Esophagus squamous epithelium (tissue), 5 donors: ENCODE data around the gene CYP2A6. TPM values are rescaled to one million over a fixed set of nuclear protein-coding genes. Genes with fewer than 3 reads are reported as not detected.

ENCODE experiments used
- DNase-seq: peaks from one replicate; lab custom pipeline; 2025; lab: John Stamatoyannopoulos, UW
- H3K27ac ChIP-seq, 4 donors: fragments of 200-600 bp; sonication (generic); one replicate each; pipeline ENCODE4 v1.5.1; 2016 to 2019; ENCODE audit warnings: mild to moderate bottlenecking in 1 of 4
- H3K27me3 ChIP-seq, 4 donors: fragments of 200-600 bp; sonication (generic); 1 replicate in 3 of 4; 2 replicates in 1 of 4; pipeline versions ENCODE4 v1.5.1 to v1.6.0; 2017 to 2021; ENCODE audit warnings: antibody characterized with exemption in 1 of 4
- H3K36me3 ChIP-seq, 3 donors: fragments of 200-600 bp; sonication (generic); one replicate each; pipeline ENCODE4 v1.5.1; 2016 to 2019
- H3K4me1 ChIP-seq, 3 donors: fragments of 200-600 bp; sonication (generic); one replicate each; pipeline ENCODE4 v1.5.1; 2017 to 2019
- H3K4me3 ChIP-seq, 4 donors: fragments of 200-600 bp; sonication (generic); 1 replicate in 3 of 4; 2 replicates in 1 of 4; pipeline ENCODE4 v1.5.1; 2016 to 2019; ENCODE audit warnings: mild to moderate bottlenecking in 2 of 4, moderate library complexity in 1 of 4
- H3K9me3 ChIP-seq, 3 donors: fragments of 200-600 bp; sonication (generic); one replicate each; pipeline ENCODE4 v1.5.1; 2016 to 2019
- CTCF ChIP-seq, 6 experiments: fragments of 450-650 bp in 4 of 6; fragments of 200-600 bp in 2 of 6; sonication (generic) in 2 of 6; IDR thresholded peaks; one replicate each; pipeline ENCODE4 v1.5.1; 2016 to 2019; ENCODE audit warnings: antibody characterized with exemption in 6 of 6, mild to moderate bottlenecking in 4 of 6, moderate library complexity in 4 of 6
- POLR2A ChIP-seq, 4 donors: fragments of 450-650 bp; IDR thresholded peaks; one replicate each; pipeline ENCODE4 v1.6.1; 2017; ENCODE audit warnings: antibody characterized with exemption in 4 of 4, mild to moderate bottlenecking in 4 of 4, moderate library complexity in 3 of 4
- WGBS, 2 donors: methylation state at CpG; one replicate each; pipeline ENCODE4 v1.1.5; 2018; 5-methylcytosine and 5-hydroxymethylcytosine counted together
- intact Hi-C: fragments of 100-400 bp; cut with DNase I; formaldehyde crosslinking; loops from one replicate; pipeline ENCODE4 v1.15.0; 2022
- total RNA-seq, 4 donors: library from RNA; depleted of rRNA; stranded (reverse); fragments of >200 nt; gene quantifications; one replicate each; pipeline ENCODE4 v1.1.0, GENCODE V29; 2016
- donor health status: DM: yes; HTN: yes; CAD: no.

CYP2A6 gene
- total RNA-seq, 4 donors from 2014 or later = not detected

GRCh38 chr19:40806423-40807146 lies 43.7 kb downstream of the CYP2A6 start:
- peak overlapping the region in 2 of 4 donors; percentile 14 to 42 for H3K4me3 ChIP-seq
- peak overlapping the region; percentile 55 to 98 (median 86) for H3K27ac ChIP-seq
- peaks cover 69 to 97% (median 85%) of the 10 kb centered on the region in 3 donors for H3K4me1 ChIP-seq
- 32% methylated on average over 19 to 25 of the region's 26 CpGs for WGBS, 2 donors
- H3K9me3 ChIP-seq = no peaks in the 10 kb centered on the region
- peak; percentile 38 for DNase-seq
- peaks cover 0 to 48% (median 6%) of the 10 kb centered on the region in 3 donors for H3K36me3 ChIP-seq
- intact Hi-C loops = no loop called here
- no peak for TF ChIP-seq POLR2A (IDR thresholded peaks at IDR 0.05)
- TF ChIP-seq CTCF (IDR thresholded peaks at IDR 0.05) = peak; percentile 78 to 90 (median 82)
- no peaks in the 10 kb centered on the region for H3K27me3 ChIP-seq

GRCh38 chr19:40805258-40805868 lies 44.9 kb downstream of the CYP2A6 start:
- TF ChIP-seq POLR2A (IDR thresholded peaks at IDR 0.05) (no peak), CTCF (IDR thresholded peaks at IDR 0.05) (no peak)
- Histone ChIP-seq H3K9me3 (no peaks in the 10 kb centered on the region), H3K36me3 (peaks cover 9 to 58% (median 16%) of the 10 kb centered on the region in 3 donors), H3K27ac (peak overlapping the region; percentile 55 to 98 (median 86)), H3K4me1 (peaks cover 78 to 100% (median 91%) of the 10 kb centered on the region in 3 donors), H3K27me3 (no peaks in the 10 kb centered on the region), H3K4me3 (no peak overlapping the region)
- WGBS, 2 donors = 0 to 63% methylated on average over 1 to 2 of the region's 2 CpGs
- DNase-seq = no peak
- intact Hi-C loops = no loop called here

GRCh38 chr19:40804783-40805242 lies 45.4 kb downstream of the CYP2A6 start:
- Histone ChIP-seq H3K27me3 (no peaks in the 10 kb centered on the region), H3K4me3 (peak overlapping the region in 1 of 4 donors; percentile 55), H3K36me3 (peaks cover 10 to 60% (median 17%) of the 10 kb centered on the region in 3 donors), H3K27ac (peak overlapping the region; percentile 55 to 98 (median 86)), H3K9me3 (no peaks in the 10 kb centered on the region), H3K4me1 (peaks cover 81 to 100% (median 90%) of the 10 kb centered on the region in 3 donors)
- intact Hi-C loops = no loop called here
- no peak for TF ChIP-seq CTCF (IDR thresholded peaks at IDR 0.05)
- TF ChIP-seq POLR2A (IDR thresholded peaks at IDR 0.05) = no peak
- no peak for DNase-seq
- 23 to 50% methylated on average over 2 to 4 of the region's 7 CpGs for WGBS, 2 donors

- H3K27ac ChIP-seq = peak overlapping the region; percentile 55 to 98 (median 86)
- H3K36me3 ChIP-seq = peaks cover 10 to 53% (median 17%) of the 10 kb centered on the region in 3 donors
- intact Hi-C loops = no loop called here
- peak overlapping the region in 2 of 4 donors; percentile 19 to 55 for H3K4me3 ChIP-seq
- peak; percentile 55 for DNase-seq
- no peaks in the 10 kb centered on the region for H3K9me3 ChIP-seq
- H3K4me1 ChIP-seq = peaks cover 76 to 93% (median 83%) of the 10 kb centered on the region in 3 donors
- TF ChIP-seq CTCF (IDR thresholded peaks at IDR 0.05) = no peak
- no peak for TF ChIP-seq POLR2A (IDR thresholded peaks at IDR 0.05)
- 69 to 73% methylated on average over 4 of the region's 6 CpGs for WGBS, 2 donors
- H3K27me3 ChIP-seq = no peaks in the 10 kb centered on the region
Observed at GRCh38 chr19:40803857-40804782, 46.1 kb downstream of the CYP2A6 start.
